Measurements from ENCODE around the gene PIPOX. TPM values are rescaled to one million over a fixed set of nuclear protein-coding genes. Genes with fewer than 3 reads are reported as not detected.

Gene PIPOX
- total and polyA plus RNA-seq, 7 donors, result 0.71 to 20.5 (median 8.7) TPM; not detected in 1

DNA sequence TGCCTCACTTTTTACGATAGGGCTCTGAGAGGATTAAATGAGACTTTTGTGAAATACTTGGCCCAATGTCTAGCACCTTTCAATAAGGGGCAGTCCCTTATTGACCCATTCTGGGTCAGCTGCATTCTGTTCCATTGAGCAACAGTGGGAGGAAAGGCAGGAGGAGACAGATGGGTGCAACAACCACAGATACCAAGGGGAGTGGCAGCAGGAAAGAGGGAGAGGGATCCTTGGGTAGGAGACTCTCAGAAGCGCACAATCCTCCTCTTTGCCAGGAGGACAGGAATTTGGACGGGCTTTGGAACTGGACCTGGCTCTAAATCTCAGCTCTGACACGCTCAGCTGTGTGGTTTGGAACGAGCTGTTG is 3.5 kb downstream of the PIPOX start:
- Histone ChIP-seq H3K4me3 (no peak overlapping the region), H3K36me3 (no peaks in the 10 kb centered on the region), H3K27me3 (no peaks in the 10 kb centered on the region), H3K27ac (no peak overlapping the region), H3K4me1 (no peaks in the 10 kb centered on the region), H3K9me3 (no peaks in the 10 kb centered on the region)
- TF ChIP-seq EP300 (IDR thresholded peaks at IDR 0.05), result no peak
- no peak for TF ChIP-seq POLR2AphosphoS5 (IDR thresholded peaks at IDR 0.05)
- no peak for TF ChIP-seq POLR2A (IDR thresholded peaks at IDR 0.05)
- TF ChIP-seq, protein P1, sequence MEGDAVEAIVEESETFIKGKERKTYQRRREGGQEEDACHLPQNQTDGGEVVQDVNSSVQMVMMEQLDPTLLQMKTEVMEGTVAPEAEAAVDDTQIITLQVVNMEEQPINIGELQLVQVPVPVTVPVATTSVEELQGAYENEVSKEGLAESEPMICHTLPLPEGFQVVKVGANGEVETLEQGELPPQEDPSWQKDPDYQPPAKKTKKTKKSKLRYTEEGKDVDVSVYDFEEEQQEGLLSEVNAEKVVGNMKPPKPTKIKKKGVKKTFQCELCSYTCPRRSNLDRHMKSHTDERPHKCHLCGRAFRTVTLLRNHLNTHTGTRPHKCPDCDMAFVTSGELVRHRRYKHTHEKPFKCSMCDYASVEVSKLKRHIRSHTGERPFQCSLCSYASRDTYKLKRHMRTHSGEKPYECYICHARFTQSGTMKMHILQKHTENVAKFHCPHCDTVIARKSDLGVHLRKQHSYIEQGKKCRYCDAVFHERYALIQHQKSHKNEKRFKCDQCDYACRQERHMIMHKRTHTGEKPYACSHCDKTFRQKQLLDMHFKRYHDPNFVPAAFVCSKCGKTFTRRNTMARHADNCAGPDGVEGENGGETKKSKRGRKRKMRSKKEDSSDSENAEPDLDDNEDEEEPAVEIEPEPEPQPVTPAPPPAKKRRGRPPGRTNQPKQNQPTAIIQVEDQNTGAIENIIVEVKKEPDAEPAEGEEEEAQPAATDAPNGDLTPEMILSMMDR (IDR thresholded peaks at IDR 0.05), result no peak
- intact Hi-C loops (cut with DNase I), result no loop called here
- no peak for DNase-seq
- 87 to 90% methylated on average over 5 of the region's 5 CpGs for WGBS, 2 donors

DNA sequence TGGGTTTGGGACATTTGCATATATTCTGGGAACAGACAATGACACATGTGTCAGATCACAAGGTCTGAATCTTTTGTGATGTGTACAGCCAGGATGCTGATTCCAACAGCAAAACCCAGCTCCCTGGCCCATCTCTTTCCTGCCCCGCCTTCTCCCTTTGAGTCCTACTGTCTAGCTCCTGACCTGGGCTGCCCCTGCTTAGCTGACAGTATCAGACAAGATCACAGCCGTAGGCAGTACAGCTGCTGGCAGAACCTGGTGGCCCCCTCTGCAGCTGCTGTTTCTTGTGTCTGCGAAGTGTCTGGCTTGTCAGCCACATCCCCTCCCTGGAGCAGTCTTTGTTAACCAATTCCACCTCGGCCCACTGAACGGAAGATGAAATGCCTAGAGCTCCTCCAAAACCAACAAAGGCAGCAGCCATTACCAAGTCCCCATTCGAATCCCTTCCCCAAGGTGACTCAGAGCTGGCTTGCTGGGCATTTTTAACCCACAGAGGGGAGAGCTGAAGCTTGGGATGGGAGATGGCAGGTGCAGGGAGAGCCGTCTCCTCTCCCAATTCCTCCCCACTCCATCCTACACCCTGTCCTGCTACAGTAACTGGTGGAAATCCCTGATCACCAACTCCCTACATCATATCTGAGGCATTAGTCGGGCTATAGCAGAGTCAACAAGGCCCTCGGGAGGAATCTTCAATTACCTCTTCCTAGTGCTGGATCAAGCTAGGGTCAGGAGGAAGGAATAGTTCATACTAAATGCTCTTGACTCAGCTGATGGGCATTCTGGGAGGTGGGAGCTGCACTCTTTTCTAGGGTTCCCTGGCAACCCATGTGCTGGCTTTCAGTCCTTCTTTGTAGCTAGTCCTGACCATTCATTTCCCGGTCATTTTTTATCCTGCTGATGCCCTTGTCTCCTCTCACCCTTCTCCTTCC is 5.8 kb downstream of the PIPOX start:
- 65 to 72% methylated on average over 10 of the region's 10 CpGs for WGBS, 2 donors
- no peaks in the 10 kb centered on the region for H3K36me3 ChIP-seq
- H3K4me1 ChIP-seq, result no peaks in the 10 kb centered on the region
- no peaks in the 10 kb centered on the region for H3K9me3 ChIP-seq
- no peak overlapping the region for H3K4me3 ChIP-seq
- DNase-seq, result no peak
- intact Hi-C loops (cut with DNase I), result no loop called here
- TF ChIP-seq, protein P1 (IDR thresholded peaks at IDR 0.05), result no peak
- TF ChIP-seq POLR2A (IDR thresholded peaks at IDR 0.05) (no peak), EP300 (IDR thresholded peaks at IDR 0.05) (no peak), POLR2AphosphoS5 (IDR thresholded peaks at IDR 0.05) (no peak)
- H3K27me3 ChIP-seq, result no peaks in the 10 kb centered on the region
- H3K27ac ChIP-seq, result no peak overlapping the region

DNA sequence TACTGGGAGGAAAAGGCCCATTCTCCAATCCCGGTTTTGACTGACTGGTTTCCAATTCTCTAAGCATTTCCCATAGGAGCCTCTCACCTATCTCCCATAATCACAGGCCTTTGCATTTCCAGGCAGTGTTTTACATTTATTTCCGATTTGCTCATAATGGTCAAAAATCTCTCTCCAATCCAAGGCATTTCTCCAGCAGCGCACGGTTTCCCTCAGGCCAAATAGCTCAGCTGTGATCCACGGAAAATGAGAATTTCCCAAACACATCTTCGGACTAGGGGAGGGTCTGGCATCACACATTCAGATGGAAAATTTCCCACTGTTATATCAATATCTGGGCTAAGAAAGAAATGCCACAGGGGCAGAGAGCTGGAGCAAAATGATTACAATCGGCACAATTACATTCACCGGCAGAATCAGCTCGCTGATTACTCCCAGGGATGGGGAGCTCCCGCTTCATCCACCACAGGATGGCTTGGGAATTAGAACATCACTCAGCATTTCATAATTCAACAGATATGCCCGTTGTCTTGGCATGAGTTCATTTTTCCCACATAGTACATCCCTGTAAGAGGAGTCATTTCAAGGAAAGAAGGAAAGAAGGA is 6.7 kb downstream of the PIPOX start:
- no peak for DNase-seq
- Histone ChIP-seq H3K27me3 (no peaks in the 10 kb centered on the region), H3K4me3 (no peak overlapping the region), H3K36me3 (no peaks in the 10 kb centered on the region), H3K27ac (no peak overlapping the region), H3K4me1 (no peaks in the 10 kb centered on the region), H3K9me3 (no peaks in the 10 kb centered on the region)
- intact Hi-C loops (cut with DNase I), result no loop called here
- TF ChIP-seq POLR2AphosphoS5 (IDR thresholded peaks at IDR 0.05), result no peak
- no peak for TF ChIP-seq EP300 (IDR thresholded peaks at IDR 0.05)
- TF ChIP-seq, protein P1 (IDR thresholded peaks at IDR 0.05), result no peak
- TF ChIP-seq POLR2A (IDR thresholded peaks at IDR 0.05), result no peak
- WGBS, 2 donors, result 89 to 92% methylated on average over 11 of the region's 11 CpGs

DNA sequence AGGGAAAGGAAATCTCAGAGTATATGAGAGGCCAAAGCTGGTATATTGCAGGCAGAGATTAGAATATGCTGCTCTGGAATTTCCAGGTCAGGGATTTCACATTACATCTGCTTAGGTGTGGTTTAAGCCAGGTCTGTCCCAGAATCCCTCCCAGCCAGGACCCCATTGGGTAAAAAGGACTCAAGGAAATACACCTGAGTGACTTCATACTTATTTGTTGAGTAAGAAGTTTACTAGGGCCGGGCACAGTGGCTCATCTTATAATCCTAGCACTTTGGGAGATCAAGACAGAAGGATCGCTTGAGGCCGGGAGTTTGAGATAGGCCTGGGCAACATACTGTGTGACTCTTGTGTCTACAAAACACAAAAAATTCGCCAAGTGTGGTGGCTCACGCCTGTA is 7.2 kb downstream of the PIPOX start:
- Histone ChIP-seq H3K27ac (no peak overlapping the region), H3K9me3 (no peaks in the 10 kb centered on the region), H3K36me3 (no peaks in the 10 kb centered on the region), H3K27me3 (no peaks in the 10 kb centered on the region), H3K4me3 (no peak overlapping the region), H3K4me1 (no peaks in the 10 kb centered on the region)
- no peak for DNase-seq
- TF ChIP-seq, protein P1 (IDR thresholded peaks at IDR 0.05), result no peak
- TF ChIP-seq POLR2AphosphoS5 (IDR thresholded peaks at IDR 0.05) (no peak), EP300 (IDR thresholded peaks at IDR 0.05) (no peak), POLR2A (IDR thresholded peaks at IDR 0.05) (no peak)
- 85 to 89% methylated on average over 5 of the region's 5 CpGs for WGBS, 2 donors
- intact Hi-C loops (cut with DNase I), result no loop called here

All from sigmoid colon (tissue), 7 donors.